Measurements from ENCODE around the gene CD300A.

The CD300A gene

DNA sequence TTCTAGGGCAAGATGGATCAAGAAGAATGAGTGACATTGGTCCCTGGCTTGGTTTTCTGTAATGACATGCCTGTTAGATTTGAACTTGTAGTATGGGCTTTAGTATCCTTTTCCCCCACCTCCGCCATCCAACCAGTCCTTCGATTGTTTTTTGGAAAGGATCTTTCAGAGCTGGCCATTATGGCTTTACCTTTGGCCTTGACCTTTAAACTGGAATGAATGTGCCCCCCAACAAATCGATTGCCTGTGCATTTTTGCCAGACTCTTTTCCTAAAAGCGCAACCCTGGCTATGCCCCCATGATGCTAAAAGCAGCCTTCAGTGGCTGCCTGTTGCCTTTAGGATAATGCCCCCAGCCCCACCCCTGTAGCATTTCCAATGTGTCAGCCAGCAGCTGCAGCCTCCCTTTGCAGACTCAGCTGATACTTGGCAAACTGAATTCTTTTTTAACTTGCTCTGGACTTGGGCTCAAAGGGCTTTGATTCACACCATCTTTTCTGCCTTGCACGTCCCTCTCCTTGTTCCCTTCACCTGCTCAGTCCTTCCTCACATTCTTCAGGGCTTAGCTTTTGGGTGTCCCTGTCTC, 30.6 kb upstream of the CD300A start:
- peak overlapping the region in 1 of 2 donors; percentile 100 for H3K27ac ChIP-seq

DNA sequence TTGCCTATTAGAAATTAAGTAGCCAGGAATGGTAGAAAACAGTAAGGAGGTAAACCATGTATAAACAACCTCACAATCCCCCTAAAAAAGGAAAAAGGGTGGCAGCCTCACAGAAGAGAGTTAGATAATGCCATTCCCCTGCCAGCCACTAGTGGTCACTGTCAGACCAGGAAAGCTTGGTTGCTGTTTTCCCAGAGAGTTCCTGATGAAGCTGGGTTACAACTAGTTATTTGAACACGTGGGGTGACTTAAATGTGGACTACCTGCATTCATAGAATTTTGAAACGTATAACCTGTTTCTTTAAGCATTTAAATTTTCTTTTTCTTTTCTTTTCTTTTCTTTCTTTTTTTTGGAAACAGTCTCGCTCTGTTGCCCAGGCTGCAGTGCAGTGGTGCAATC, 28.7 kb upstream of the CD300A start:
- H3K4me1 ChIP-seq, result peaks cover 0 to 48% (median 37%) of the 10 kb centered on the region in 4 donors
- H3K36me3 ChIP-seq, result peaks cover 27 to 31% (median 27%) of the 10 kb centered on the region in 3 donors
- no peak overlapping the region for H3K27ac ChIP-seq
- no peak overlapping the region for H3K4me3 ChIP-seq
- peaks cover 0 to 4% (median 0%) of the 10 kb centered on the region in 3 donors for H3K9me3 ChIP-seq
- no peak for DNase-seq
- TF ChIP-seq, protein P1, sequence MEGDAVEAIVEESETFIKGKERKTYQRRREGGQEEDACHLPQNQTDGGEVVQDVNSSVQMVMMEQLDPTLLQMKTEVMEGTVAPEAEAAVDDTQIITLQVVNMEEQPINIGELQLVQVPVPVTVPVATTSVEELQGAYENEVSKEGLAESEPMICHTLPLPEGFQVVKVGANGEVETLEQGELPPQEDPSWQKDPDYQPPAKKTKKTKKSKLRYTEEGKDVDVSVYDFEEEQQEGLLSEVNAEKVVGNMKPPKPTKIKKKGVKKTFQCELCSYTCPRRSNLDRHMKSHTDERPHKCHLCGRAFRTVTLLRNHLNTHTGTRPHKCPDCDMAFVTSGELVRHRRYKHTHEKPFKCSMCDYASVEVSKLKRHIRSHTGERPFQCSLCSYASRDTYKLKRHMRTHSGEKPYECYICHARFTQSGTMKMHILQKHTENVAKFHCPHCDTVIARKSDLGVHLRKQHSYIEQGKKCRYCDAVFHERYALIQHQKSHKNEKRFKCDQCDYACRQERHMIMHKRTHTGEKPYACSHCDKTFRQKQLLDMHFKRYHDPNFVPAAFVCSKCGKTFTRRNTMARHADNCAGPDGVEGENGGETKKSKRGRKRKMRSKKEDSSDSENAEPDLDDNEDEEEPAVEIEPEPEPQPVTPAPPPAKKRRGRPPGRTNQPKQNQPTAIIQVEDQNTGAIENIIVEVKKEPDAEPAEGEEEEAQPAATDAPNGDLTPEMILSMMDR (IDR thresholded peaks at IDR 0.05), result peak; percentile 39 to 46
- intact Hi-C loops (cut with DNase I; ENCODE audit: low total_unique reads), result no loop called here
- H3K27me3 ChIP-seq, result no peaks in the 10 kb centered on the region

More for the DNA sequence above, 30.6 kb upstream of the CD300A start:
- Histone ChIP-seq H3K4me3 (peak overlapping the region in 1 of 2 donors; percentile 14), H3K27me3 (no peaks in the 10 kb centered on the region), H3K4me1 (peaks cover 0 to 46% (median 29%) of the 10 kb centered on the region in 4 donors), H3K36me3 (peaks cover 14 to 20% (median 18%) of the 10 kb centered on the region in 3 donors), H3K9me3 (peaks cover 0 to 4% (median 0%) of the 10 kb centered on the region in 3 donors)
- TF ChIP-seq, protein P1 (IDR thresholded peaks at IDR 0.05), result no peak
- intact Hi-C loops (cut with DNase I; ENCODE audit: low total_unique reads), result no loop called here
- no peak for DNase-seq

DNA sequence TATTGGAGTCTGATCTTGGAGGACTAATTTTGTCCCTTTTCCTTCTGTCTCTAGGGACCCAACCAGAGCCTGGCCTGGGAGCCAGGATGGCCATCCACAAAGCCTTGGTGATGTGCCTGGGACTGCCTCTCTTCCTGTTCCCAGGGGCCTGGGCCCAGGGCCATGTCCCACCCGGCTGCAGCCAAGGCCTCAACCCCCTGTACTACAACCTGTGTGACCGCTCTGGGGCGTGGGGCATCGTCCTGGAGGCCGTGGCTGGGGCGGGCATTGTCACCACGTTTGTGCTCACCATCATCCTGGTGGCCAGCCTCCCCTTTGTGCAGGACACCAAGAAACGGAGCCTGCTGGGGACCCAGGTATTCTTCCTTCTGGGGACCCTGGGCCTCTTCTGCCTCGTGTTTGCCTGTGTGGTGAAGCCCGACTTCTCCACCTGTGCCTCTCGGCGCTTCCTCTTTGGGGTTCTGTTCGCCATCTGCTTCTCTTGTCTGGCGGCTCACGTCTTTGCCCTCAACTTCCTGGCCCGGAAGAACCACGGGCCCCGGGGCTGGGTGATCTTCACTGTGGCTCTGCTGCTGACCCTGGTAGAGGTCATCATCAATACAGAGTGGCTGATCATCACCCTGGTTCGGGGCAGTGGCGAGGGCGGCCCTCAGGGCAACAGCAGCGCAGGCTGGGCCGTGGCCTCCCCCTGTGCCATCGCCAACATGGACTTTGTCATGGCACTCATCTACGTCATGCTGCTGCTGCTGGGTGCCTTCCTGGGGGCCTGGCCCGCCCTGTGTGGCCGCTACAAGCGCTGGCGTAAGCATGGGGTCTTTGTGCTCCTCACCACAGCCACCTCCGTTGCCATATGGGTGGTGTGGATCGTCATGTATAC, 26.5 kb upstream of the CD300A start:
- Histone ChIP-seq H3K27me3 (no peaks in the 10 kb centered on the region), H3K4me1 (peaks cover 12 to 60% (median 49%) of the 10 kb centered on the region in 4 donors), H3K36me3 (peaks cover 27 to 34% (median 31%) of the 10 kb centered on the region in 3 donors), H3K9me3 (peaks cover 0 to 4% (median 0%) of the 10 kb centered on the region in 3 donors), H3K27ac (peak overlapping the region in 1 of 2 donors; percentile 19), H3K4me3 (no peak overlapping the region)
- DNase-seq, result no peak
- intact Hi-C loops (cut with DNase I; ENCODE audit: low total_unique reads), result no loop called here
- TF ChIP-seq, protein P1 (IDR thresholded peaks at IDR 0.05), result no peak

DNA sequence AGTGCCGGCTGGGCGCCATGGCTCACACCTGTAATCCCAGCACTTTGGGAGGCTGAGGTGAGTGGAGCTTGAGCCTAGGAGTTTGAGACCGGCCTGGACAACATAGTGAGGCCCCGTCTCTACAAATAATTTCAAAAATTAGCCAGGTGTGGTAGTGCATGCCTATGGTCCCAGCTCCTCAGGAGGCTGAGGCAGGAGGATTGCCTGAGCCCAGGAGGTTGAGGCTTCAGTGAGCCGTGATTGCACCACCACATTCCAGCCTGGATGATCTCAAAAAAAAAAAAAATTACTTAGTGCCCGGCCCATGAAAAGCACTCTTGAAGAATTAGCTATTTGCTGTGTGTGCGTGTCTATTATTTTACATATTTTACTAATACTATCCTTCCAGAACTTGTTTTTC, 24.9 kb upstream of the CD300A start:
- peak overlapping the region; percentile 85 to 89 for H3K27ac ChIP-seq
- intact Hi-C loops (cut with DNase I; ENCODE audit: low total_unique reads), result no loop called here

DNA sequence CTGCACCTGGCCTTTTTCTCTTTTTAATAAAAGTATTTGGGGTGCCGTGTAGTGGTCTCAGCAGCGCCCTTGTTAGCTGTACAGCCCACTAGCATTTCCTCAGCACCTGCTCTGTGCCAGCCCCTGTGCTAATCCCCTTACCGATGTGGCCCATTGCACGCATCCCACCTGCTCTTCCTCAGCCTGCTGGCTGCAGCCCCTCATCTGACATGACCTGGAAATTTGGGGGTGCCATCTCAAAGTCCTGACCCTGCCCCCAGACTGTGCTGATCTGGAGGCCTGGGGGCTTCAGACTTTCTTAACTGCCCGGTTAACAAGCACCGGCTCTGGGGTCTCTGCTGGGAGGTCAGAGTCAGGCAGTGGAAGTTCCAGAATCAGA, 24.2 kb upstream of the CD300A start:
- H3K36me3 ChIP-seq, result peaks cover 27 to 42% (median 31%) of the 10 kb centered on the region in 3 donors
- H3K27me3 ChIP-seq, result no peaks in the 10 kb centered on the region
- peaks cover 12 to 63% (median 57%) of the 10 kb centered on the region in 4 donors for H3K4me1 ChIP-seq
- peak overlapping the region in 1 of 2 donors; percentile 38 for H3K4me3 ChIP-seq
- TF ChIP-seq, protein P1 (IDR thresholded peaks at IDR 0.05), result no peak
- intact Hi-C loops (cut with DNase I; ENCODE audit: low total_unique reads), result no loop called here
- H3K9me3 ChIP-seq, result peaks cover 0 to 4% (median 0%) of the 10 kb centered on the region in 3 donors
- DNase-seq, result no peak
- peak overlapping the region; percentile 85 to 89 for H3K27ac ChIP-seq

More for the DNA sequence above, 24.9 kb upstream of the CD300A start:
- H3K4me3 ChIP-seq, result no peak overlapping the region
- H3K36me3 ChIP-seq, result peaks cover 27 to 42% (median 31%) of the 10 kb centered on the region in 3 donors
- TF ChIP-seq, protein P1 (IDR thresholded peaks at IDR 0.05), result no peak
- H3K4me1 ChIP-seq, result peaks cover 12 to 60% (median 55%) of the 10 kb centered on the region in 4 donors
- no peaks in the 10 kb centered on the region for H3K27me3 ChIP-seq
- DNase-seq, result no peak
- H3K9me3 ChIP-seq, result peaks cover 0 to 4% (median 0%) of the 10 kb centered on the region in 3 donors
